ENCODE results near the gene C16orf89. TPM values are rescaled to one million over a fixed set of nuclear protein-coding genes. Genes with fewer than 3 reads are reported as not detected.

The C16orf89 gene
- polyA plus RNA-seq, 3 donors: not detected

GRCh38 chr16:5003211-5003610 lies 62.5 kb downstream of the C16orf89 start:
- DNase-seq: no peak
- 97% methylated on average over 5 of the region's 12 CpGs for WGBS (ENCODE audit: insufficient coverage)
- Mint-ChIP-seq H3K4me3 (no peak overlapping the region), H3K27ac (no peak overlapping the region), H3K27me3 (ENCODE audit: low read depth in 3 of 3) (peaks cover 0 to 10% (median 8%) of the 10 kb centered on the region in 3 donors), H3K36me3 (no peaks in the 10 kb centered on the region), H3K4me1 (peaks cover 3% of the 10 kb centered on the region), H3K9me3 (no peaks in the 10 kb centered on the region)
- Histone ChIP-seq H3K4me3 (replicated peaks in 1 of 3; ENCODE audit: low read depth in 2 of 3, low read length in 3 of 3) (no peak overlapping the region), H3K4me2 (replicated peaks; ENCODE audit: extremely low read depth, low read length, poor library complexity, severe bottlenecking) (no peak overlapping the region), H3K9me3 (replicated peaks in 1 of 2; ENCODE audit: control insufficient read depth in 1 of 2, insufficient read depth in 1 of 2, low read length in 2 of 2) (no peaks in the 10 kb centered on the region), H3K79me2 (ENCODE audit: insufficient read depth, low read length) (no peaks in the 10 kb centered on the region), H3K27ac (ENCODE audit: low read depth in 1 of 2, low read length in 2 of 2) (no peak overlapping the region), H3K36me3 (replicated peaks in 1 of 2; ENCODE audit: control insufficient read depth in 1 of 2, insufficient read depth in 2 of 2, low read length in 2 of 2) (no peaks in the 10 kb centered on the region), H3K27me3 (ENCODE audit: control insufficient read depth in 2 of 2, insufficient read depth in 2 of 2, low read length in 2 of 2) (no peaks in the 10 kb centered on the region), H3K9ac (ENCODE audit: insufficient read depth, low read length, poor library complexity, severe bottlenecking) (no peak overlapping the region), H2AFZ (ENCODE audit: insufficient read depth, low read depth, low read length, poor library complexity, severe bottlenecking) (no peak overlapping the region), H4K20me1 (ENCODE audit: insufficient read depth, low read length) (no peaks in the 10 kb centered on the region), H3K4me1 (ENCODE audit: control insufficient read depth in 1 of 2, insufficient read depth in 2 of 2, low read length in 2 of 2) (no peaks in the 10 kb centered on the region)
- no peak for TF ChIP-seq CTCF (IDR thresholded peaks at IDR 0.05)
- intact Hi-C loops (cut with micrococcal nuclease): no loop called here

- Histone ChIP-seq H3K4me1 (ENCODE audit: control insufficient read depth in 1 of 2, insufficient read depth in 2 of 2, low read length in 2 of 2) (no peaks in the 10 kb centered on the region), H3K36me3 (replicated peaks in 1 of 2; ENCODE audit: control insufficient read depth in 1 of 2, insufficient read depth in 2 of 2, low read length in 2 of 2) (no peaks in the 10 kb centered on the region), H3K27ac (ENCODE audit: low read depth in 1 of 2, low read length in 2 of 2) (no peak overlapping the region), H4K20me1 (ENCODE audit: insufficient read depth, low read length) (no peaks in the 10 kb centered on the region), H3K9ac (ENCODE audit: insufficient read depth, low read length, poor library complexity, severe bottlenecking) (no peak overlapping the region), H3K27me3 (ENCODE audit: control insufficient read depth in 2 of 2, insufficient read depth in 2 of 2, low read length in 2 of 2) (no peaks in the 10 kb centered on the region), H3K4me3 (replicated peaks in 1 of 3; ENCODE audit: low read depth in 2 of 3, low read length in 3 of 3) (no peak overlapping the region), H3K4me2 (replicated peaks; ENCODE audit: extremely low read depth, low read length, poor library complexity, severe bottlenecking) (no peak overlapping the region), H2AFZ (ENCODE audit: insufficient read depth, low read depth, low read length, poor library complexity, severe bottlenecking) (no peak overlapping the region), H3K79me2 (ENCODE audit: insufficient read depth, low read length) (no peaks in the 10 kb centered on the region), H3K9me3 (replicated peaks in 1 of 2; ENCODE audit: control insufficient read depth in 1 of 2, insufficient read depth in 1 of 2, low read length in 2 of 2) (no peaks in the 10 kb centered on the region)
- TF ChIP-seq CTCF (IDR thresholded peaks at IDR 0.05): no peak
- intact Hi-C loops (cut with micrococcal nuclease): no loop called here
- DNase-seq: no peak
- H3K9me3 Mint-ChIP-seq: no peaks in the 10 kb centered on the region
- peaks cover 0 to 11% (median 4%) of the 10 kb centered on the region in 3 donors for H3K27me3 Mint-ChIP-seq (ENCODE audit: low read depth in 3 of 3)
- H3K27ac Mint-ChIP-seq: no peak overlapping the region
- H3K4me3 Mint-ChIP-seq: no peak overlapping the region
- no peaks in the 10 kb centered on the region for H3K36me3 Mint-ChIP-seq
- H3K4me1 Mint-ChIP-seq: peaks cover 3% of the 10 kb centered on the region
- WGBS (ENCODE audit: insufficient coverage): 95% methylated on average over 2 of the region's 3 CpGs
These were observed 63.0 kb downstream of the C16orf89 start for GRCh38 chr16:5002699-5003143.

Measured in CD14-positive monocyte (primary cell).